ENCODE measurements around the gene TCN2. TPM values are rescaled to one million over a fixed set of nuclear protein-coding genes. Genes with fewer than 3 reads are reported as not detected.
"Not testable (repeated sequence)": the region's sequence is repeated elsewhere in the genome, so short reads cannot be mapped to it uniquely, and the experiment has no call there.

Gene TCN2
- total RNA-seq = 10 to 100 TPM; 28.7 to 38.2 TPM

- H3K9me3 ChIP-seq = no peaks in the 10 kb centered on the region
- H3K27me3 ChIP-seq = no peaks in the 10 kb centered on the region
- no peaks in the 10 kb centered on the region for H3K36me3 ChIP-seq
- peak within 1 kb of the TSS; percentile 64 to 72 for H3K27ac ChIP-seq
- H3K4me3 ChIP-seq = peak within 1 kb of the TSS; percentile 51 to 62
- no peak for TF ChIP-seq CTCF (IDR thresholded peaks at IDR 0.05)
- H3K4me1 ChIP-seq = peaks cover 0 to 42% of the 10 kb centered on the region in 2 donors
- DNase-seq (ENCODE audit: low spot score) = peak; percentile 84
These were observed at the start of gene TCN2 for GRCh38 chr22:30606455-30607299. TSS of gene TCN2 (plus strand) at chr22:30607174. CDS start at chr22:30607332, 158 bp downstream.

GRCh38 chr22:30557243-30557642 is 49.7 kb upstream of the TCN2 start:
- no peaks in the 10 kb centered on the region for H3K4me1 ChIP-seq
- H3K4me3 ChIP-seq = no peak overlapping the region
- TF ChIP-seq CTCF (IDR thresholded peaks at IDR 0.05) = no peak
- H3K9me3 ChIP-seq = no peaks in the 10 kb centered on the region
- no peak overlapping the region for H3K27ac ChIP-seq
- H3K36me3 ChIP-seq = no peaks in the 10 kb centered on the region
- no peak for DNase-seq (ENCODE audit: low spot score)
- no peaks in the 10 kb centered on the region for H3K27me3 ChIP-seq

- H3K27me3 ChIP-seq = no peaks in the 10 kb centered on the region
- TF ChIP-seq CTCF (IDR thresholded peaks at IDR 0.05) = no peak
- no peak overlapping the region for H3K27ac ChIP-seq
- DNase-seq (ENCODE audit: low spot score) = no peak
- no peaks in the 10 kb centered on the region for H3K36me3 ChIP-seq
- no peaks in the 10 kb centered on the region for H3K4me1 ChIP-seq
- no peaks in the 10 kb centered on the region for H3K9me3 ChIP-seq
- no peak overlapping the region for H3K4me3 ChIP-seq
These were observed 47.1 kb upstream of the TCN2 start for GRCh38 chr22:30559889-30560288.

GRCh38 chr22:30560643-30561202 is 46.3 kb upstream of the TCN2 start:
- H3K4me1 ChIP-seq; H3K27ac ChIP-seq; DNase-seq (ENCODE audit: low spot score); H3K36me3 ChIP-seq; H3K4me3 ChIP-seq; H3K27me3 ChIP-seq; H3K9me3 ChIP-seq: not testable (repeated sequence)

- DNase-seq (ENCODE audit: low spot score) = no peak
- no peak for TF ChIP-seq CTCF (IDR thresholded peaks at IDR 0.05)
- Histone ChIP-seq H3K36me3 (no peaks in the 10 kb centered on the region), H3K27ac (no peak overlapping the region), H3K4me3 (no peak overlapping the region), H3K27me3 (no peaks in the 10 kb centered on the region), H3K9me3 (no peaks in the 10 kb centered on the region), H3K4me1 (no peaks in the 10 kb centered on the region)
These were observed 45.4 kb upstream of the TCN2 start for GRCh38 chr22:30561402-30562189.

- TF ChIP-seq CTCF (IDR thresholded peaks at IDR 0.05) = no peak
- H3K4me3 ChIP-seq = no peak overlapping the region
- H3K9me3 ChIP-seq = no peaks in the 10 kb centered on the region
- no peaks in the 10 kb centered on the region for H3K4me1 ChIP-seq
- H3K36me3 ChIP-seq = no peaks in the 10 kb centered on the region
- DNase-seq (ENCODE audit: low spot score) = no peak
- no peaks in the 10 kb centered on the region for H3K27me3 ChIP-seq
- no peak overlapping the region for H3K27ac ChIP-seq
These were observed 44.6 kb upstream of the TCN2 start for GRCh38 chr22:30562366-30562765.
